Measurements from ENCODE around the gene PIMREG. TPM values are rescaled to one million over a fixed set of nuclear protein-coding genes. Genes with fewer than 3 reads are reported as not detected.

The PIMREG gene
- polyA plus RNA-seq, result 1 to 10 TPM; 1.7 to 4.0 TPM

- Histone ChIP-seq H3K27ac (ENCODE audit: low read depth in 2 of 2, low read length in 1 of 2) (peak within 1 kb of the TSS; percentile 69 to 84), H3K4me1 (ENCODE audit: control insufficient read depth in 2 of 2, insufficient read depth in 2 of 2, low read length in 1 of 2) (peaks cover 3 to 7% of the 10 kb centered on the region in 2 donors), H3K9me3 (ENCODE audit: control insufficient read depth in 2 of 2, insufficient read depth in 1 of 2, low read depth in 1 of 2, low read length in 1 of 2) (no peaks in the 10 kb centered on the region), H3K36me3 (ENCODE audit: control insufficient read depth in 2 of 2, insufficient read depth in 2 of 2, low read length in 1 of 2) (peaks cover 0 to 8% of the 10 kb centered on the region in 2 donors), H3K27me3 (ENCODE audit: control insufficient read depth in 1 of 2, insufficient read depth in 2 of 2, low read length in 2 of 2) (no peaks in the 10 kb centered on the region), H3K4me3 (ENCODE audit: low read depth in 1 of 2, low read length in 2 of 2) (peak within 1 kb of the TSS; percentile 51 to 59)
- WGBS, 2 donors, result 1% methylated on average over 62 of the region's 62 CpGs
Observed at GRCh38 chr17:6443692-6444570, at the start of gene PIMREG. Gene PIMREG, plus strand, starts transcription at chr17:6444455. Its CDS starts 656 bp downstream, at chr17:6445111.

GRCh38 chr17:6398955-6399354 is 45.3 kb upstream of the PIMREG start:
- Histone ChIP-seq H3K4me3 (ENCODE audit: low read depth in 1 of 2, low read length in 2 of 2) (no peak overlapping the region), H3K36me3 (ENCODE audit: control insufficient read depth in 2 of 2, insufficient read depth in 2 of 2, low read length in 1 of 2) (no peaks in the 10 kb centered on the region), H3K9me3 (ENCODE audit: control insufficient read depth in 2 of 2, insufficient read depth in 1 of 2, low read depth in 1 of 2, low read length in 1 of 2) (peaks cover 0 to 3% of the 10 kb centered on the region in 2 donors), H3K27ac (ENCODE audit: low read depth in 2 of 2, low read length in 1 of 2) (no peak overlapping the region), H3K27me3 (ENCODE audit: control insufficient read depth in 1 of 2, insufficient read depth in 2 of 2, low read length in 2 of 2) (no peaks in the 10 kb centered on the region), H3K4me1 (ENCODE audit: control insufficient read depth in 2 of 2, insufficient read depth in 2 of 2, low read length in 1 of 2) (no peaks in the 10 kb centered on the region)
- 52 to 67% methylated on average over 2 of the region's 2 CpGs for WGBS, 2 donors

- no peaks in the 10 kb centered on the region for H3K27me3 ChIP-seq (ENCODE audit: control insufficient read depth in 1 of 2, insufficient read depth in 2 of 2, low read length in 2 of 2)
- WGBS, 2 donors, result 77 to 83% methylated on average over 6 of the region's 6 CpGs
- H3K4me3 ChIP-seq (ENCODE audit: low read depth in 1 of 2, low read length in 2 of 2), result no peak overlapping the region
- no peaks in the 10 kb centered on the region for H3K4me1 ChIP-seq (ENCODE audit: control insufficient read depth in 2 of 2, insufficient read depth in 2 of 2, low read length in 1 of 2)
- peaks cover 0 to 3% of the 10 kb centered on the region in 2 donors for H3K9me3 ChIP-seq (ENCODE audit: control insufficient read depth in 2 of 2, insufficient read depth in 1 of 2, low read depth in 1 of 2, low read length in 1 of 2)
- H3K36me3 ChIP-seq (ENCODE audit: control insufficient read depth in 2 of 2, insufficient read depth in 2 of 2, low read length in 1 of 2), result no peaks in the 10 kb centered on the region
- no peak overlapping the region for H3K27ac ChIP-seq (ENCODE audit: low read depth in 2 of 2, low read length in 1 of 2)
Observed at GRCh38 chr17:6402258-6402657, 42.0 kb upstream of the PIMREG start.

- H3K9me3 ChIP-seq (ENCODE audit: control insufficient read depth in 2 of 2, insufficient read depth in 1 of 2, low read depth in 1 of 2, low read length in 1 of 2), result no peaks in the 10 kb centered on the region
- H3K27ac ChIP-seq (ENCODE audit: low read depth in 2 of 2, low read length in 1 of 2), result no peak overlapping the region
- H3K27me3 ChIP-seq (ENCODE audit: control insufficient read depth in 1 of 2, insufficient read depth in 2 of 2, low read length in 2 of 2), result no peaks in the 10 kb centered on the region
- no peak overlapping the region for H3K4me3 ChIP-seq (ENCODE audit: low read depth in 1 of 2, low read length in 2 of 2)
- WGBS, 2 donors, result 58 to 66% methylated on average over 6 of the region's 6 CpGs
- no peaks in the 10 kb centered on the region for H3K4me1 ChIP-seq (ENCODE audit: control insufficient read depth in 2 of 2, insufficient read depth in 2 of 2, low read length in 1 of 2)
- no peaks in the 10 kb centered on the region for H3K36me3 ChIP-seq (ENCODE audit: control insufficient read depth in 2 of 2, insufficient read depth in 2 of 2, low read length in 1 of 2)
Observed at GRCh38 chr17:6408276-6408675, 36.0 kb upstream of the PIMREG start.

- H3K9me3 ChIP-seq (ENCODE audit: control insufficient read depth in 2 of 2, insufficient read depth in 1 of 2, low read depth in 1 of 2, low read length in 1 of 2), result no peaks in the 10 kb centered on the region
- H3K27ac ChIP-seq (ENCODE audit: low read depth in 2 of 2, low read length in 1 of 2), result no peak overlapping the region
- no peaks in the 10 kb centered on the region for H3K36me3 ChIP-seq (ENCODE audit: control insufficient read depth in 2 of 2, insufficient read depth in 2 of 2, low read length in 1 of 2)
- H3K4me3 ChIP-seq (ENCODE audit: low read depth in 1 of 2, low read length in 2 of 2), result no peak overlapping the region
- no peaks in the 10 kb centered on the region for H3K27me3 ChIP-seq (ENCODE audit: control insufficient read depth in 1 of 2, insufficient read depth in 2 of 2, low read length in 2 of 2)
- 58 to 59% methylated on average over 10 of the region's 10 CpGs for WGBS, 2 donors
- no peaks in the 10 kb centered on the region for H3K4me1 ChIP-seq (ENCODE audit: control insufficient read depth in 2 of 2, insufficient read depth in 2 of 2, low read length in 1 of 2)
Observed at GRCh38 chr17:6408735-6409134, 35.5 kb upstream of the PIMREG start.

- Histone ChIP-seq H3K27ac (ENCODE audit: low read depth in 2 of 2, low read length in 1 of 2) (no peak overlapping the region), H3K4me1 (ENCODE audit: control insufficient read depth in 2 of 2, insufficient read depth in 2 of 2, low read length in 1 of 2) (peaks cover 0 to 2% of the 10 kb centered on the region in 2 donors), H3K36me3 (ENCODE audit: control insufficient read depth in 2 of 2, insufficient read depth in 2 of 2, low read length in 1 of 2) (no peaks in the 10 kb centered on the region), H3K27me3 (ENCODE audit: control insufficient read depth in 1 of 2, insufficient read depth in 2 of 2, low read length in 2 of 2) (no peaks in the 10 kb centered on the region), H3K4me3 (ENCODE audit: low read depth in 1 of 2, low read length in 2 of 2) (no peak overlapping the region), H3K9me3 (ENCODE audit: control insufficient read depth in 2 of 2, insufficient read depth in 1 of 2, low read depth in 1 of 2, low read length in 1 of 2) (no peaks in the 10 kb centered on the region)
- 93 to 94% methylated on average over 1 of the region's 1 CpG for WGBS, 2 donors
Observed at GRCh38 chr17:6413065-6413464, 31.2 kb upstream of the PIMREG start.

- Histone ChIP-seq H3K27ac (ENCODE audit: low read depth in 2 of 2, low read length in 1 of 2) (no peak overlapping the region), H3K27me3 (ENCODE audit: control insufficient read depth in 1 of 2, insufficient read depth in 2 of 2, low read length in 2 of 2) (no peaks in the 10 kb centered on the region), H3K9me3 (ENCODE audit: control insufficient read depth in 2 of 2, insufficient read depth in 1 of 2, low read depth in 1 of 2, low read length in 1 of 2) (no peaks in the 10 kb centered on the region), H3K4me1 (ENCODE audit: control insufficient read depth in 2 of 2, insufficient read depth in 2 of 2, low read length in 1 of 2) (peaks cover 0 to 2% of the 10 kb centered on the region in 2 donors), H3K4me3 (ENCODE audit: low read depth in 1 of 2, low read length in 2 of 2) (no peak overlapping the region), H3K36me3 (ENCODE audit: control insufficient read depth in 2 of 2, insufficient read depth in 2 of 2, low read length in 1 of 2) (no peaks in the 10 kb centered on the region)
- WGBS, 2 donors, result 60 to 63% methylated on average over 8 of the region's 8 CpGs
Observed at GRCh38 chr17:6415616-6416015, 28.6 kb upstream of the PIMREG start.

GRCh38 chr17:6420173-6420641 is 24.0 kb upstream of the PIMREG start:
- Histone ChIP-seq H3K27me3 (ENCODE audit: control insufficient read depth in 1 of 2, insufficient read depth in 2 of 2, low read length in 2 of 2) (no peaks in the 10 kb centered on the region), H3K4me3 (ENCODE audit: low read depth in 1 of 2, low read length in 2 of 2) (no peak overlapping the region), H3K9me3 (ENCODE audit: control insufficient read depth in 2 of 2, insufficient read depth in 1 of 2, low read depth in 1 of 2, low read length in 1 of 2) (no peaks in the 10 kb centered on the region), H3K36me3 (ENCODE audit: control insufficient read depth in 2 of 2, insufficient read depth in 2 of 2, low read length in 1 of 2) (no peaks in the 10 kb centered on the region), H3K27ac (ENCODE audit: low read depth in 2 of 2, low read length in 1 of 2) (no peak overlapping the region), H3K4me1 (ENCODE audit: control insufficient read depth in 2 of 2, insufficient read depth in 2 of 2, low read length in 1 of 2) (peaks cover 0 to 2% of the 10 kb centered on the region in 2 donors)
- WGBS, 2 donors, result 12 to 13% methylated on average over 13 of the region's 13 CpGs

GRCh38 chr17:6421700-6422604 is 22.3 kb upstream of the PIMREG start:
- H3K4me1 ChIP-seq (ENCODE audit: control insufficient read depth in 2 of 2, insufficient read depth in 2 of 2, low read length in 1 of 2), result peaks cover 0 to 3% of the 10 kb centered on the region in 2 donors
- H3K27ac ChIP-seq (ENCODE audit: low read depth in 2 of 2, low read length in 1 of 2), result no peak overlapping the region
- H3K36me3 ChIP-seq (ENCODE audit: control insufficient read depth in 2 of 2, insufficient read depth in 2 of 2, low read length in 1 of 2), result no peaks in the 10 kb centered on the region
- H3K4me3 ChIP-seq (ENCODE audit: low read depth in 1 of 2, low read length in 2 of 2), result no peak overlapping the region
- no peaks in the 10 kb centered on the region for H3K9me3 ChIP-seq (ENCODE audit: control insufficient read depth in 2 of 2, insufficient read depth in 1 of 2, low read depth in 1 of 2, low read length in 1 of 2)
- no peaks in the 10 kb centered on the region for H3K27me3 ChIP-seq (ENCODE audit: control insufficient read depth in 1 of 2, insufficient read depth in 2 of 2, low read length in 2 of 2)
- 25% methylated on average over 13 of the region's 13 CpGs for WGBS, 2 donors

Data from esophagus (tissue), 2 donors.